Measurements from ENCODE around the gene GASK1A.

GASK1A gene

GRCh38 chr3:43014956-43015355 lies 35.8 kb downstream of the GASK1A start:
- DNase-seq: no peak

- no peak for DNase-seq
Measured at GRCh38 chr3:43015572-43015971, 36.5 kb downstream of the GASK1A start.

- no peak for DNase-seq
Measured at GRCh38 chr3:43015991-43016865, 37.1 kb downstream of the GASK1A start.

GRCh38 chr3:43017004-43017403 lies 37.9 kb downstream of the GASK1A start:
- no peak for DNase-seq

GRCh38 chr3:43017593-43018195 lies 38.6 kb downstream of the GASK1A start:
- DNase-seq: no peak

GRCh38 chr3:43018246-43018645 lies 39.1 kb downstream of the GASK1A start:
- no peak for DNase-seq

- DNase-seq: no peak
Measured at GRCh38 chr3:43019006-43019809, 40.1 kb downstream of the GASK1A start.

GRCh38 chr3:43019826-43020225 lies 40.7 kb downstream of the GASK1A start:
- DNase-seq: no peak

GRCh38 chr3:43021186-43021585 lies 42.1 kb downstream of the GASK1A start:
- DNase-seq: no peak

GRCh38 chr3:43022121-43022520 lies 43.0 kb downstream of the GASK1A start:
- DNase-seq: no peak

- no peak for DNase-seq
Measured at GRCh38 chr3:43023066-43023465, 44.0 kb downstream of the GASK1A start.

- DNase-seq: no peak
Measured at GRCh38 chr3:43023746-43024145, 44.6 kb downstream of the GASK1A start.

GRCh38 chr3:43024181-43024885 lies 45.2 kb downstream of the GASK1A start:
- DNase-seq: no peak

GRCh38 chr3:43025423-43025822 lies 46.3 kb downstream of the GASK1A start:
- DNase-seq: no peak

- DNase-seq: no peak
Measured at GRCh38 chr3:43028001-43028400, 48.9 kb downstream of the GASK1A start.

GRCh38 chr3:43028678-43029490 lies 49.8 kb downstream of the GASK1A start:
- no peak for DNase-seq

- no peak for DNase-seq
Measured at GRCh38 chr3:43030162-43030935, 51.2 kb downstream of the GASK1A start.

- no peak for DNase-seq
Measured at GRCh38 chr3:43031485-43031884, 52.4 kb downstream of the GASK1A start.

- DNase-seq: no peak
Measured at GRCh38 chr3:43031889-43032545, 52.9 kb downstream of the GASK1A start.

All from amniotic stem cell (primary cell).